Glomerular visceral epithelial cell (primary cell): ENCODE results near the gene EHD3.

Experiments used
- DNase-seq: peaks from one replicate; pipeline ENCODE4 v3.0.0-alpha.2; 2016; ENCODE audit errors: extremely low spot score

EHD3 gene

GRCh38 chr2:31286961-31287550 is 53.1 kb downstream of the EHD3 start:
- peak; percentile 53 for DNase-seq

- no peak for DNase-seq
Observed at GRCh38 chr2:31287654-31288053, 53.7 kb downstream of the EHD3 start.

GRCh38 chr2:31294196-31294595 is 60.2 kb downstream of the EHD3 start:
- DNase-seq = no peak

- DNase-seq = no peak
Observed at GRCh38 chr2:31296641-31297287, 62.8 kb downstream of the EHD3 start.

DNA sequence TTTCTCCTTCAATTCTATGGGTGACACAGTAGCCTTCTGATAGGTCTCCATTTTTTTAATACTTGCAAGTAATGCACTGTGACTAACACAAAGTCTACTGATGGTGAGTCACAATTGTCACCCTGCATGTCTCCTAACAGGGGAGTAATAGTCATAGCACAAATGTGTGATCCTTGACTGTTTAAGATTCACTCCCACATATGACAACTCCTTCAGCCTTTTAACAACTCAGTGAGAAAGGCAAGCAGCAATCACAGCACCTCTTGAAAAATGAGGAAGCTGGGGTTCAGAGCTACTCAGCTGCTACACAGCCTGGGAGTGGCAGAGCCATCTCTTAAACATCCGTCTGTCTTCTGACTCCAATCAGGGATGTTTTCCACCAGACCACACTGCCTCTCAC is 63.8 kb downstream of the EHD3 start:
- no peak for DNase-seq

DNA sequence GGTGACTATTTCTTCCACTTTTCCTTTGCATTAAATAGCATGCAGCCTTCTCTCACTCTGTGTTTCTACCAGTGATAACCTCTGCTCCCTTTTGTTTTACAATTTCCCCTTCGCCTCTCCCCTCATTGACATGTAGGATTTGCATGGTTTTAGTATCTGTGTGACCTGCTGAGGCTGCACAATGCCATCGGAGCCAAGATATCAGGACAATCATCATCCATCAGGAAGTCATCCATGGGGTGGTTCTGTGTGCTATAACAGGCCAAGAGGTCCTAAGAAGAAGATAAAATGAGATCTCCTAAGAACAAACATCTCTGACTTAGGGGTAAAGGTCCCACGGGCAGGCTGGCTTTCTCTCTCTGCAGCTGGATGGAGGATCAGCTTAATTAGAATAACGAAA is 65.6 kb downstream of the EHD3 start:
- no peak for DNase-seq

DNA sequence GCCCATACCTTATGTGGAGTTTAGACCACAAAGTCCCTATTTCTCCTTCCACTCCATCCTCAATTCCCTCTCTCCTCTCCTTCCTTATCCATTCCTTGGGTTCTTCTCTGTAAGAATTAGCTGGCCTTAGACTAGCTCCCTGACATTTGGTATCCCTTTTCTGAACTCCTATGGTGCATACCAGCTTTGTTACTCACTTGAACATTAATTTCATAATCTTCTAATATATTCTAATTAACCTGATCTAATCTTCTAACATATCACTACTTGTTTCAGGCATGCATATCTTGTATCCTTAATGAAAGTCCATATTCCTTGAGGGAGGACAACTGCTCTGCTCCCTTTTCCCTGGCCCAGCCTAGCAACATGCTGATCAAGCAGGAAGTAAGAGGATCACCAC is 66.4 kb downstream of the EHD3 start:
- no peak for DNase-seq

- DNase-seq = no peak
Observed at GRCh38 chr2:31302940-31303563, 69.1 kb downstream of the EHD3 start.

DNA sequence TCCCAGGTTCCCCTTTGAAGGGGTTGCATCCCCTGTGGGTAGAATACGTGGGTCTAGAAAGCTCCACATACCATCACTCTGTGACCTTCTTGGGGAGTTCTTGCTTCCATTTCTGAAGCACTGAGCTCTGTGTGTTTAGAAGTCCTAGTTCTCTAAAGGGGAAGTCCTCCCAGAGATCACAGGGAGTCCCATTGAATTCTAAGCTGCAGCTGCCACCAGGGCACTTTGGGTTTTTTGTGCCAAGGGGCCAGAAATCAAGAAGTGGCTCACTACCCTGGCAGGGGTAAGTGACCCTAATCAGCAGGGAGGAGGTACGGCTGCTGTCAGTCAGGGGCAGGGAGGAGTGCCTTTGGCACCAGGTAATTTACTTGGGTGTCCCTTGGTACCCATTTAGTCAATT is 70.9 kb downstream of the EHD3 start:
- no peak for DNase-seq

DNA sequence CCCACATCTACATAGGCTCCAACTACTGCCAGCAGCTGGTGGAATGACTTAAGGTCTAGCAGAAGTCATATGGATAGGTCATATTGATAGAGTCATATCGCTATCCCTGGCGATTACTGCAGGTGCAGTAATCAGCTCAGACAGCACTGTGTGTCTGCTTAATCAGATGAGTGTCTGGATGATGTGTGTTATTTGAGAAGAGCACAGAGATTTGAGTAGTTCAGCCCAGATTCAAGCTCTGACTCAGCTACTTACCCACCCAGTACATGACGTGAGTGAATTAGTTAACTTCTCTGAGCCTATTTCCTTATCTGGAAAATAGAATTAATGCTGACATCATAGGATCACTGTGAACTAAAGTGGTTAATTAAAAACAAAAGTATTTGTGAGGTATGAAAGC is 78.9 kb downstream of the EHD3 start:
- no peak for DNase-seq

- no peak for DNase-seq
Observed at GRCh38 chr2:31314761-31315160, 80.8 kb downstream of the EHD3 start.

DNA sequence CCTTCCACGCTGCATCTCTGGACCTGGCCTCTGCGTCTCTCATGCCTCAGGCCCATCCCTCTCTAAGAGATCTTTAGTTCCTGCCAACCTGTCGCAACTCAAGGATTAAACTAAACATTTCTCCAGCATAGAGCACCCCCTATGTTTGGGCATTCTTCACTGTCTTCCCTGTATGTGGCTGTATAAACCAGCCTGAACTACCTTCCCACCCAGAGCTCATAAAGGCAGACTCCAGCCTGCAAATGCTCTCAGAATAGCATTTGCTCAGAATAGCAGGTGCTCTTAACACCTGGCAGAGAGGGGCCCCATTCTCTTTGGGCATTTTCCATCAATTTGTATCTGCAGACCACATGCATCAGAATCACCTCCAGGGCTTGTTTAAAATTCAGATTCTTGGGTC is 83.4 kb downstream of the EHD3 start:
- DNase-seq = no peak

GRCh38 chr2:31318361-31319336 is 84.7 kb downstream of the EHD3 start:
- peak; percentile 80 for DNase-seq
